Upper lobe of left lung (tissue), 4 donors: ENCODE measurements around the gene SARDH.

Experiments
- EP300 ChIP-seq, 4 donors: sonication (generic); formaldehyde crosslinking; IDR thresholded peaks; one replicate each; pipeline ENCODE4 v1.5.1; 2017; ENCODE audit warnings: antibody characterized with exemption in 4 of 4, control low read depth in 2 of 4
- POLR2A ChIP-seq, 4 donors: fragments of 450-650 bp; IDR thresholded peaks; one replicate each; pipeline ENCODE4 v1.5.1; 2016 to 2017; ENCODE audit warnings: antibody characterized with exemption in 4 of 4, mild to moderate bottlenecking in 2 of 4
- POLR2AphosphoS5 ChIP-seq, 2 donors: sonication (generic); formaldehyde crosslinking; IDR thresholded peaks; one replicate each; pipeline ENCODE4 v1.5.1; 2017; ENCODE audit warnings: antibody characterized with exemption in 2 of 2
- TF ChIP-seq, protein P1 (sequence below), 6 experiments: fragments of 450-650 bp in 4 of 6; fragments of 200-600 bp in 2 of 6; sonication (generic) in 2 of 6; IDR thresholded peaks; one replicate each; pipeline ENCODE4 v1.5.1; 2016 to 2019; ENCODE audit warnings: antibody characterized with exemption in 6 of 6

DNA sequence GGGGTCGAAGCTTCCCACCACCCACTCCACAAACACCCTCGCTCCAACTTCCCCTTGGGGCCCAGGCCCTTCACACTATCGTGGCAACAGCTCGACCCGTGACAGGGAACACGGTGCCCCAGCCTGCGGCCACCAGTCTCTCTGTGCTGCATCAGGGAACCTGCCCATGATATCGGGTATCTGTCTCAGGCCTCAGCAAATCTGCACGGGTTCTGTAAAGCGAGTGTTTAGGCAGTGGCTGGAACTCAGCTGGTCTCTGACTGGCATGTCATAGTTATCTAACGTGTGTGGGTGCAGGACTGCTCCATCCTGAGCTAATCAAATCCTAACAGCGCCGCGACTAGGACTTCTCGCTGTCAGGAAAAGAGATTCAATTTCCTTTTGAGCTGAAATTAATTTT is 59.1 kb downstream of the SARDH start:
- TF ChIP-seq, protein P1, sequence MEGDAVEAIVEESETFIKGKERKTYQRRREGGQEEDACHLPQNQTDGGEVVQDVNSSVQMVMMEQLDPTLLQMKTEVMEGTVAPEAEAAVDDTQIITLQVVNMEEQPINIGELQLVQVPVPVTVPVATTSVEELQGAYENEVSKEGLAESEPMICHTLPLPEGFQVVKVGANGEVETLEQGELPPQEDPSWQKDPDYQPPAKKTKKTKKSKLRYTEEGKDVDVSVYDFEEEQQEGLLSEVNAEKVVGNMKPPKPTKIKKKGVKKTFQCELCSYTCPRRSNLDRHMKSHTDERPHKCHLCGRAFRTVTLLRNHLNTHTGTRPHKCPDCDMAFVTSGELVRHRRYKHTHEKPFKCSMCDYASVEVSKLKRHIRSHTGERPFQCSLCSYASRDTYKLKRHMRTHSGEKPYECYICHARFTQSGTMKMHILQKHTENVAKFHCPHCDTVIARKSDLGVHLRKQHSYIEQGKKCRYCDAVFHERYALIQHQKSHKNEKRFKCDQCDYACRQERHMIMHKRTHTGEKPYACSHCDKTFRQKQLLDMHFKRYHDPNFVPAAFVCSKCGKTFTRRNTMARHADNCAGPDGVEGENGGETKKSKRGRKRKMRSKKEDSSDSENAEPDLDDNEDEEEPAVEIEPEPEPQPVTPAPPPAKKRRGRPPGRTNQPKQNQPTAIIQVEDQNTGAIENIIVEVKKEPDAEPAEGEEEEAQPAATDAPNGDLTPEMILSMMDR (IDR thresholded peaks at IDR 0.05): no peak
- TF ChIP-seq POLR2A (IDR thresholded peaks at IDR 0.05) (no peak), POLR2AphosphoS5 (IDR thresholded peaks at IDR 0.05) (no peak), EP300 (IDR thresholded peaks at IDR 0.05) (no peak)
